Muscle layer of duodenum (tissue), 2 donors: ENCODE results near the gene CDH13.
A peak's percentile ranks its signal among the peaks of the same experiment; 100 is the strongest.

ENCODE experiments used
- H3K27ac ChIP-seq: one replicate; pipeline ENCODE4 v1.7.0; 2013; ENCODE audit warnings: mild to moderate bottlenecking, low read length
- H3K27me3 ChIP-seq: one replicate; pipeline ENCODE4 v1.7.0; 2013; ENCODE audit warnings: low read depth, mild to moderate bottlenecking, control low read depth, low read length
- H3K36me3 ChIP-seq, 2 donors: one replicate each; pipeline ENCODE4 v1.7.0; 2013; ENCODE audit warnings: low read length in 2 of 2, control low read depth in 1 of 2, mild to moderate bottlenecking in 1 of 2; ENCODE audit not compliant: insufficient read depth in 2 of 2, control insufficient read depth in 1 of 2
- H3K4me1 ChIP-seq, 2 donors: one replicate each; pipeline ENCODE4 v1.7.0; 2013; ENCODE audit warnings: low read length in 2 of 2, mild to moderate bottlenecking in 2 of 2, control low read depth in 1 of 2, moderate library complexity in 1 of 2; ENCODE audit not compliant: insufficient read depth in 2 of 2, control insufficient read depth in 1 of 2
- H3K4me3 ChIP-seq, 2 donors: one replicate each; pipeline ENCODE4 v1.7.0; 2013; ENCODE audit warnings: low read length in 2 of 2, low read depth in 1 of 2, mild to moderate bottlenecking in 1 of 2
- H3K9me3 ChIP-seq, 2 donors: one replicate each; pipeline ENCODE4 v1.7.0; 2013; ENCODE audit warnings: low read length in 2 of 2, control low read depth in 1 of 2, mild to moderate bottlenecking in 1 of 2; ENCODE audit not compliant: control insufficient read depth in 1 of 2
- donor health status: healthy.

Gene CDH13

GRCh38 chr16:83797013-83797412 is 1170.2 kb downstream of the CDH13 start:
- Histone ChIP-seq H3K36me3 (no peaks in the 10 kb centered on the region), H3K9me3 (peaks cover 0 to 4% of the 10 kb centered on the region in 2 donors), H3K4me1 (no peaks in the 10 kb centered on the region), H3K27me3 (no peaks in the 10 kb centered on the region), H3K4me3 (no peak overlapping the region), H3K27ac (no peak overlapping the region)

- no peaks in the 10 kb centered on the region for H3K9me3 ChIP-seq
- H3K27me3 ChIP-seq: no peaks in the 10 kb centered on the region
- H3K27ac ChIP-seq: no peak overlapping the region
- no peaks in the 10 kb centered on the region for H3K36me3 ChIP-seq
- peaks cover 0 to 5% of the 10 kb centered on the region in 2 donors for H3K4me1 ChIP-seq
- H3K4me3 ChIP-seq: no peak overlapping the region
Observed at GRCh38 chr16:83799336-83799735, 1172.6 kb downstream of the CDH13 start.

DNA sequence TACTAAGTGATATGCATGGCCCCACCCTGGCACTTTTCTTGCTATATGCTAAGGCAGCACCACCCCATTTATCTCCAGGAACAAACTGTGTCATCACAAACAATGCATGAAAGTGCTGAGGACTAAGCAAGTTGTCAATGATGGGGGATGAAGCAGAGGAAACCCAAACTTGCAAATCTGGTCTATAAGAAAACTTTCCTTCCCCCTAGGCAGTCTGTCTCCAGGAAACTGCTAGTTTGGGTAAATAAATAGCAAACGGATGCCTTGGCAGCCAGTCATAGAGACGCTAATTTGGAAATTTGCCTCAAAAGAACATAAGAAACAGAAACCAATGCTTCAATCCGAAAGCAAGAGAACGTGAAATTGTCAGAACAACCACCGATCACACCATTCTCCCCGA is 1175.4 kb downstream of the CDH13 start:
- H3K36me3 ChIP-seq: no peaks in the 10 kb centered on the region
- no peaks in the 10 kb centered on the region for H3K27me3 ChIP-seq
- H3K4me1 ChIP-seq: peaks cover 0 to 5% of the 10 kb centered on the region in 2 donors
- H3K27ac ChIP-seq: peak overlapping the region; percentile 32
- H3K9me3 ChIP-seq: no peaks in the 10 kb centered on the region
- peak overlapping the region; percentile 47 to 55 for H3K4me3 ChIP-seq

DNA sequence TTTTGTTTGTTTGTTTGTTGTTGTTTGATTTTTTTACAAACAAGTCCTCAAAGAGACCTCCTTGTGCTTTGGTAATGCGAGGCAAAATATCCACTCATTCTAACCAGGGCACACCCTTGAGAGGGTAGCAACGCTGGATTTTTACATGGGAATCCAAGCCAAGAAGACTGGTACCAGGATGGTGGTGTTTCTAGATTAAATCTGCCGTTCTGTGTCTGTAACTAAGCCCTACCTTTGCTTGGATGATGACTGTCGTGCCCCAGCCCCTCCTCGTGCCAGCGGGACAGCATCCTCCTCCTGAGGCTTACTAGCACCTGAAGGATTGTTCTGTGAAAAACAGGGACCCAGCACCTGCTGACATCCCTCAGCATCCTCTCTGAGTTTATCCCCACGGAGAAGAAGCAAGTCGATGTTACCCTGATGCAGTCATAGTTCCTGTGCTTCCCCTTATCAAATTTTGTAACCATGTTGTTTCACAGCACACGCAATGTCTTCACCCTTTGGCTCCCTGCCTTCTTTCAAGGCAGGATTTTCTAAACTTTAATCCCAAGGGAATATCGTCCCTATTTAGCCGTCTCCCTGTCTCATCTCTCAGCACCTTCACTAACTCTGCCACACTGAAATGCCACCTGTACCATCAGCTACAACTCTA is 1175.9 kb downstream of the CDH13 start:
- Histone ChIP-seq H3K4me1 (peaks cover 0 to 5% of the 10 kb centered on the region in 2 donors), H3K4me3 (peak overlapping the region; percentile 47 to 55), H3K27me3 (no peaks in the 10 kb centered on the region), H3K9me3 (no peaks in the 10 kb centered on the region), H3K27ac (peak overlapping the region; percentile 32), H3K36me3 (no peaks in the 10 kb centered on the region)

DNA sequence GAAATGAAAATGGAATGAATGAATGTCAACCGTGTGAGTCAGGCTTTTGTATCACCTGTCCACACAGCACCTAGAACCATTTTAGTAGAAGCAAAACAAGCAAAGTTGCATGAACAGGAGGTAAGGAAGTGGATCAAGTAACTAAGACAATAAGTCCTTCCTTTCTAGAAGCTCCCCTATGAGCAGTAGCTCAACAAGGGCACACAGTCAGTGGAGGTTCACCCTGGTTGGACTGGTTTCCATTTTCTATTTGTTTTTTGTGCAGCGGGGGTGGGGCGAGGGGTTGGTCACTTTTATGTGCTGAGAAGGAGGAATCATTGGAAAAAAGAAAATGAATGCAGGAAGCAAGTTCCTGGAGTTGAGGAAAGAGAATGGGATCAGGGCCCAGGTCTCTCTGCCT is 1177.0 kb downstream of the CDH13 start:
- Histone ChIP-seq H3K4me3 (no peak overlapping the region), H3K36me3 (no peaks in the 10 kb centered on the region), H3K9me3 (no peaks in the 10 kb centered on the region), H3K4me1 (peaks cover 0 to 10% of the 10 kb centered on the region in 2 donors), H3K27me3 (no peaks in the 10 kb centered on the region), H3K27ac (no peak overlapping the region)

- H3K36me3 ChIP-seq: no peaks in the 10 kb centered on the region
- H3K27me3 ChIP-seq: no peaks in the 10 kb centered on the region
- no peaks in the 10 kb centered on the region for H3K9me3 ChIP-seq
- no peak overlapping the region for H3K27ac ChIP-seq
- no peak overlapping the region for H3K4me3 ChIP-seq
- H3K4me1 ChIP-seq: peaks cover 0 to 15% of the 10 kb centered on the region in 2 donors
Observed at GRCh38 chr16:83804366-83804765, 1177.6 kb downstream of the CDH13 start.

DNA sequence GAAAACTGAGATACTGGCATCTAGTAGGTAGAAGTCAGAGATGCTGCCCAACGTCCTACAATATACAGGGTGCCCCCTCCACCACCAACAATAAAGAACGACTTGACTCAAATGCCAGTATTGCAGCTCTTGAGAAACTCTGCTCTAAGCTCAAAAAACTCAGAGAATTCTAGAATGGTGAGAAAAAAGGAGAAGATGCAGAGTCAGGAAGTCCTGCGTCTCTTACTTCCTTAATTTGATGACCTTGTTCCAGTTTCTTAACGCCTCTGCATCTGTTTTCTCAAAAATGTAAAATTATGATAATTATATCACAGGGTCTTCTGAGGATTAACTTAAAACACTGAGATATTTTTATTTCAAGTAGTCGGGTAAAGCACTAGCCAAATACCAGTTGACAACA is 1179.3 kb downstream of the CDH13 start:
- Histone ChIP-seq H3K36me3 (no peaks in the 10 kb centered on the region), H3K27ac (peak overlapping the region; percentile 68), H3K4me1 (peaks cover 0 to 32% of the 10 kb centered on the region in 2 donors), H3K4me3 (no peak overlapping the region), H3K27me3 (no peaks in the 10 kb centered on the region), H3K9me3 (no peaks in the 10 kb centered on the region)

DNA sequence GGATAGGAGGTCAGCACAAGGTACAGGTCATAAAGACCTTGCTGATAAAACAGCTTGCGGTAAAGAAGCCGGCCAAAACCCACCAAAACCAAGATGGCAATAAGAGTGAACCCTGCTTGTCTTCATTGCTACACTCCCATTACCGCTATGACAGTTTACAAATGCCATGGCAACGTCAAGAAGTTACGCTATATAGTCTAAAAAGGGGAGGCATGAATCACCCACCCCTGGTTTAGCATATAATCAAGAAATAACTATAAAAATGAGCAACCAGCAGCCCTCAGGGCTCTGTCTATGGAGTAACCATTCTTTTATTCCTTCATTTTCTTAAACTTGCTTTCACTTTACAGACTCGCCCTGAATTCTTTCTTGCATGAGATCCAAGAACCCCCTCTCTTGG is 1180.0 kb downstream of the CDH13 start:
- Histone ChIP-seq H3K4me1 (peaks cover 0 to 38% of the 10 kb centered on the region in 2 donors), H3K9me3 (no peaks in the 10 kb centered on the region), H3K27ac (no peak overlapping the region), H3K4me3 (no peak overlapping the region), H3K36me3 (no peaks in the 10 kb centered on the region), H3K27me3 (no peaks in the 10 kb centered on the region)

- Histone ChIP-seq H3K27me3 (no peaks in the 10 kb centered on the region), H3K4me3 (peak overlapping the region; percentile 75 to 93), H3K27ac (peak overlapping the region; percentile 5), H3K36me3 (no peaks in the 10 kb centered on the region), H3K9me3 (no peaks in the 10 kb centered on the region), H3K4me1 (peaks cover 0 to 38% of the 10 kb centered on the region in 2 donors)
Observed at GRCh38 chr16:83807327-83807709, 1180.5 kb downstream of the CDH13 start.

GRCh38 chr16:83807710-83808572 is 1181.2 kb downstream of the CDH13 start, which contains the start of gene HSBP1:
TSS of gene HSBP1 (plus strand) at chr16:83807978. CDS start at chr16:83808077, 99 bp downstream.
- Histone ChIP-seq H3K36me3 (no peaks in the 10 kb centered on the region), H3K9me3 (no peaks in the 10 kb centered on the region), H3K27ac (peak within 1 kb of the TSS; percentile 75), H3K4me1 (peaks cover 0 to 34% of the 10 kb centered on the region in 2 donors), H3K27me3 (no peaks in the 10 kb centered on the region), H3K4me3 (peak within 1 kb of the TSS; percentile 75 to 93)

- Histone ChIP-seq H3K9me3 (no peaks in the 10 kb centered on the region), H3K36me3 (no peaks in the 10 kb centered on the region), H3K4me1 (peaks cover 0 to 38% of the 10 kb centered on the region in 2 donors), H3K27ac (peak overlapping the region; percentile 75), H3K27me3 (no peaks in the 10 kb centered on the region), H3K4me3 (peak overlapping the region; percentile 75 to 93)
Observed at GRCh38 chr16:83808573-83809014, 1181.8 kb downstream of the CDH13 start.
